Hepatocyte (in vitro differentiated cells): ENCODE data around the gene CSNK1D. TPM values are rescaled to one million over a fixed set of nuclear protein-coding genes. Genes with fewer than 3 reads are reported as not detected.

Source experiments
- DNase-seq: peaks from one replicate; pipeline ENCODE4 v3.0.0-alpha.2; 2016; ENCODE audit warnings: low spot score
- H2AFZ ChIP-seq: fragments of 200-600 bp; sonication (generic); 2 replicates; pipeline ENCODE4 v1.6.0; 2016; ENCODE audit warnings: antibody characterized with exemption, mild to moderate bottlenecking
- H3K27ac ChIP-seq: fragments of 200-600 bp; sonication (generic); 2 replicates; pipeline ENCODE4 v1.5.1; 2016; ENCODE audit warnings: mild to moderate bottlenecking
- H3K27me3 ChIP-seq: fragments of 200-600 bp; sonication (generic); 2 replicates; pipeline ENCODE4 v1.6.1; 2016
- H3K36me3 ChIP-seq: fragments of 200-600 bp; sonication (generic); replicated peaks from 2 replicates; pipeline ENCODE4 v1.5.1; 2016; ENCODE audit warnings: low read depth; ENCODE audit not compliant: insufficient read depth
- H3K4me1 ChIP-seq: fragments of 200-600 bp; sonication (generic); 2 replicates; pipeline ENCODE4 v1.5.1; 2016; ENCODE audit warnings: mild to moderate bottlenecking, moderate library complexity; ENCODE audit not compliant: insufficient read depth
- H3K4me2 ChIP-seq: fragments of 200-600 bp; sonication (generic); 2 replicates; pipeline ENCODE4 v1.6.0; 2016
- H3K4me3 ChIP-seq: fragments of 200-600 bp; sonication (generic); 2 replicates; pipeline ENCODE4 v1.5.1; 2016; ENCODE audit warnings: mild to moderate bottlenecking
- H3K79me2 ChIP-seq: fragments of 200-600 bp; sonication (generic); 2 replicates; pipeline ENCODE4 v1.6.0; 2017; ENCODE audit warnings: mild to moderate bottlenecking
- H3K9me2 ChIP-seq: fragments of 200-600 bp; sonication (generic); replicated peaks from 2 replicates; pipeline ENCODE4 v1.6.0; 2017; ENCODE audit warnings: mild to moderate bottlenecking; ENCODE audit not compliant: insufficient read depth
- H3K9me3 ChIP-seq: fragments of 200-600 bp; sonication (generic); 2 replicates; pipeline ENCODE4 v1.5.1; 2016; ENCODE audit warnings: low read depth, mild to moderate bottlenecking
- H4K20me1 ChIP-seq: fragments of 200-600 bp; sonication (generic); 2 replicates; pipeline ENCODE4 v1.6.0; 2016; ENCODE audit warnings: mild to moderate bottlenecking; ENCODE audit not compliant: insufficient read depth, poor library complexity, severe bottlenecking
- EZH2 ChIP-seq: fragments of 200-600 bp; sonication (generic); IDR thresholded peaks from 2 replicates; pipeline ENCODE4 v1.6.1; 2016; ENCODE audit warnings: antibody characterized with exemption, mild to moderate bottlenecking, borderline replicate concordance
- EZH2phosphoT487 ChIP-seq: fragments of 200-600 bp; sonication (generic); IDR thresholded peaks from one replicate; pipeline ENCODE4 v1.6.1; 2018; ENCODE audit warnings: antibody characterized with exemption, mild to moderate bottlenecking, low read depth, moderate library complexity; ENCODE audit not compliant: unreplicated experiment, severe bottlenecking
- WGBS: methylation state at CpG from one replicate; pipeline ENCODE4 v1.1.6; 2016; ENCODE audit warnings: low lambda C conversion rate; ENCODE audit errors: missing lambda C conversion rate; 5-methylcytosine and 5-hydroxymethylcytosine counted together
- polyA plus RNA-seq: library from polyadenylated mRNA; unstranded; fragments of >200 nt; fragmentation: Nextera tagmentation; extraction: Ambion mirVana; gene quantifications from 2 replicates; pipeline ENCODE4 v1.2.1, GENCODE V29; 2016
- total RNA-seq: library from RNA; depleted of rRNA; stranded (reverse); fragments of >200 nt; gene quantifications from 2 replicates; pipeline ENCODE4 v1.2.3, GENCODE V29; 2014
- TF ChIP-seq, protein P1 (sequence below): fragments of 200-600 bp; sonication (generic); IDR thresholded peaks from 2 replicates; pipeline ENCODE4 v1.5.1; 2016; ENCODE audit warnings: antibody characterized with exemption, mild to moderate bottlenecking; ENCODE audit not compliant: poor library complexity

Gene CSNK1D
- total and polyA plus RNA-seq, 2 experiments from 2014 or later = 72.5 to 152 TPM

DNA sequence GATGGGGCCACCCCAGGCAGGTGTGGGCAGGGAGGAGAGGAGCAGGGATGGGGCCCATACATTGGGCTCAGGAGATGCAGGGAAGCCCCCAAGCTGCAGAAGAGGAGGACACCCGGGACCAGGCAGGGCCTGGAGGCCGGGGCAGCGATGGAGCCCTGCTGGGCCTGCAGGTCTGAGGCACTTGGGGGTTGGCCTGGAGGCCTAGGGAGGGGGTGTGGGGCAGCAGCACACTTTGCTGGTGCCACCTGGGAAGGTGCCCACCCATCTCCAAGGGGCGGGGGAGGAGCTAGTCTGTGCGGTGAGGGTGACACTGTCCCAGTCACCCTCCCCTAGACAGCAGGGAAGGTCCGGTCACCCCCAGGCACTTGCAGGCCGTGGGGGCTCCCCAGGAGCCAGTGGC is 54.4 kb downstream of the CSNK1D start:
- no peak for DNase-seq
- Histone ChIP-seq H3K4me1 (no peaks in the 10 kb centered on the region), H3K4me3 (no peak overlapping the region), H3K27me3 (no peaks in the 10 kb centered on the region), H2AFZ (no peak overlapping the region), H3K36me3 (no peaks in the 10 kb centered on the region), H3K4me2 (no peak overlapping the region), H3K9me2 (no peaks in the 10 kb centered on the region), H4K20me1 (no peaks in the 10 kb centered on the region), H3K27ac (no peak overlapping the region), H3K9me3 (no peaks in the 10 kb centered on the region), H3K79me2 (no peaks in the 10 kb centered on the region)
- TF ChIP-seq, protein P1, sequence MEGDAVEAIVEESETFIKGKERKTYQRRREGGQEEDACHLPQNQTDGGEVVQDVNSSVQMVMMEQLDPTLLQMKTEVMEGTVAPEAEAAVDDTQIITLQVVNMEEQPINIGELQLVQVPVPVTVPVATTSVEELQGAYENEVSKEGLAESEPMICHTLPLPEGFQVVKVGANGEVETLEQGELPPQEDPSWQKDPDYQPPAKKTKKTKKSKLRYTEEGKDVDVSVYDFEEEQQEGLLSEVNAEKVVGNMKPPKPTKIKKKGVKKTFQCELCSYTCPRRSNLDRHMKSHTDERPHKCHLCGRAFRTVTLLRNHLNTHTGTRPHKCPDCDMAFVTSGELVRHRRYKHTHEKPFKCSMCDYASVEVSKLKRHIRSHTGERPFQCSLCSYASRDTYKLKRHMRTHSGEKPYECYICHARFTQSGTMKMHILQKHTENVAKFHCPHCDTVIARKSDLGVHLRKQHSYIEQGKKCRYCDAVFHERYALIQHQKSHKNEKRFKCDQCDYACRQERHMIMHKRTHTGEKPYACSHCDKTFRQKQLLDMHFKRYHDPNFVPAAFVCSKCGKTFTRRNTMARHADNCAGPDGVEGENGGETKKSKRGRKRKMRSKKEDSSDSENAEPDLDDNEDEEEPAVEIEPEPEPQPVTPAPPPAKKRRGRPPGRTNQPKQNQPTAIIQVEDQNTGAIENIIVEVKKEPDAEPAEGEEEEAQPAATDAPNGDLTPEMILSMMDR = no peak
- TF ChIP-seq EZH2phosphoT487 (no peak), EZH2 (no peak)
- 100% methylated on average over 4 of the region's 7 CpGs for WGBS

DNA sequence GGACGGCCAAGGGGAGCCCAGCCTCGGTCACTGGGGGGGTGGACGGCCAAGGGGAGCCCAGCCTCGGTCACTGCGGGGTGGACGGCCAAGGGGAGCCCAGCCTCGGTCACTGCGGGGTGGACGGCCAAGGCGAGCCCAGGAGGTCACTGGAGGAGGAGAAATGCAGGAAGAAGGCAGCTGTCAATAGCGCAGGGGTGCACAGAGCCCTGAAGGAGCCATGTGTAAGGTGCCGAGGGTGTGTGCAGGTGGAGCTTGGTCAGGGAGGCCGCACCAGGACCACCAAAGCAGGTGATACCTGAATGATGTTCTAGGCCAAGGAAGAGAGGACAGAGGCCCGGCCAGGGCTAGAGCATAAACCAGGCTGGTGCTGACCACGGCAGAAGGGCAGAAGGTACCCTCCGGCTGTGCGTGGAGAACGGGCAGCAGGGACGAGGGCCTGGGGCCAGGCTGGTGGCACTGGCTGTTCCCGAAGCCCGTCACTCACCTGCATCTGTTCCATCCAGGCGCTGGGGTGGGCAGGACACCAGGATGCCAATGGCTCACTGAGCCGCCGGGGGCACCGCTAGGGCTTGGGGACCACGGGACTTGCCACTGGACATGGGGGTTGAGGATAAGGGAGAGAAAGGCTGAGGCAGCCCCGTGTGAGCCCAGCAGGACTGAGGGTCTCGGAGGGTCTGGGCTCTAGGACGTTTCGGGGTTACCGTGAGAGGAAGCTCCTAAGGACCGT is 55.0 kb downstream of the CSNK1D start:
- WGBS = 92% methylated on average over 30 of the region's 32 CpGs
- Histone ChIP-seq H2AFZ (no peak overlapping the region), H4K20me1 (no peaks in the 10 kb centered on the region), H3K79me2 (no peaks in the 10 kb centered on the region), H3K27me3 (no peaks in the 10 kb centered on the region), H3K36me3 (no peaks in the 10 kb centered on the region), H3K9me2 (no peaks in the 10 kb centered on the region), H3K4me1 (no peaks in the 10 kb centered on the region), H3K27ac (no peak overlapping the region), H3K9me3 (no peaks in the 10 kb centered on the region), H3K4me3 (no peak overlapping the region), H3K4me2 (no peak overlapping the region)
- DNase-seq = no peak
- TF ChIP-seq EZH2phosphoT487 (no peak), EZH2 (no peak)
- TF ChIP-seq, protein P1 = no peak

DNA sequence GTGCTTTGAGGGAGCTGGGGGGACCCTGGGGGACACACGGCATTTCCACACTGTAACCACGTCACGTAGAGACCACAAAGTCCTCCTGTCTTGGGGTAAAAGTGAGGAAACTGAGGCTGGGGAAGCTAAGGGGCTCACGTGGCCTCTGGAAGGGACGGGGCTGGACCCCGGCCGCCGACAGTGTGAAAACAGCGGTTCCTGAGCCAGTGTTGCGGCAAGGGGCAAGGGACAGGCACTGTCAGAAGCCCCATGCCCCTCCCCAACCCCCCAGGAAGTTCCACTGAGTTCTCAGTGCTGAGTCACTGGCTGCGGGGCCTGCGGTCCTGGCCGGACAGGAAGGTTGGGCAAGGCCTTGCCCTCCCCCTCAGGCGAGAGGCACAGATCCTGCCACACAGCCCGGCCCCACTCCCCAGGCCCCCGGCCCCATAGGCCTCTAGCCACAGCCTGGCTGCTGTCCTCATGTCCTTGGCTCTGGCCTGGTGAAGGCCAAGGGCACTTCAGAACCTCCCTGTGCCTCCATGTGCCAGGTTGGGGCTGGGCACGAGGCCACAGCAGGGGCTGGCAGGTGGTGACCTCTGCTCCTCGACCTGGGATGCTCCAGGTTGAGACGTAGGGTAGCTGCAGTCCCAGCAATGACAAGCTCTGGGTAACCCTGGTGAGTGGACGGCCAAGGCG is 55.8 kb downstream of the CSNK1D start:
- H2AFZ ChIP-seq = no peak overlapping the region
- no peaks in the 10 kb centered on the region for H3K79me2 ChIP-seq
- 69% methylated on average over 19 of the region's 21 CpGs for WGBS
- H3K27ac ChIP-seq = peak overlapping the region; percentile 67
- no peaks in the 10 kb centered on the region for H3K36me3 ChIP-seq
- H3K27me3 ChIP-seq = no peaks in the 10 kb centered on the region
- H3K4me2 ChIP-seq = no peak overlapping the region
- H3K9me3 ChIP-seq = no peaks in the 10 kb centered on the region
- no peaks in the 10 kb centered on the region for H4K20me1 ChIP-seq
- no peaks in the 10 kb centered on the region for H3K9me2 ChIP-seq
- no peak for TF ChIP-seq EZH2phosphoT487
- peak; percentile 60 for DNase-seq
- no peak overlapping the region for H3K4me3 ChIP-seq
- no peaks in the 10 kb centered on the region for H3K4me1 ChIP-seq

DNA sequence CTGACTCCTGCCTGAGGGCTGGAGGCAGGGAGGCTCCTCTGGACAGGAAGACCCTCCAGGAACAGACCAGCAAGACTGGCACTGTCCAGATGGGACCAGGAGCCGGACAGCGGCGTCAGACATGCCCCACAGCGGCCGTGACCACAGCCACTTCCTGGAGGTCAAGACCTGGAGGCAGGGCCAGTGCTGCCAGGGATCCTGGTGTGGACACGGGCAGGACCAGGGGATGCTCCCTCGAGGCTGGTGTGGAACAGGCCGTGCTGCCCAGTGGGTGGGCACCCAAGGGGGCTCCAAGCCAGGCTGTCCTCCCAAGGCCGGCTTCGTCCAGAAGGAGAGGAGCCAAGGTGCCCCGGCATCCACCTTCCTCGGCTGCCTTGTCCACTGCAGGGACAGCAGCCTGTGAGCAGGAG is 56.4 kb downstream of the CSNK1D start:
- Histone ChIP-seq H3K4me3 (no peak overlapping the region), H4K20me1 (no peaks in the 10 kb centered on the region), H3K4me1 (peaks cover under 1% of the 10 kb centered on the region), H3K27me3 (no peaks in the 10 kb centered on the region), H3K36me3 (no peaks in the 10 kb centered on the region), H3K4me2 (no peak overlapping the region), H3K9me2 (no peaks in the 10 kb centered on the region), H3K9me3 (no peaks in the 10 kb centered on the region), H2AFZ (no peak overlapping the region), H3K27ac (peak overlapping the region; percentile 67), H3K79me2 (no peaks in the 10 kb centered on the region)
- TF ChIP-seq, protein P1 = no peak
- TF ChIP-seq EZH2phosphoT487 (no peak), EZH2 (no peak)
- 86% methylated on average over 12 of the region's 12 CpGs for WGBS
- peak; percentile 6 for DNase-seq
